ENCODE measurements around the gene UFD1.
"Not testable (repeated sequence)": the region's sequence is repeated elsewhere in the genome, so short reads cannot be mapped to it uniquely, and the experiment has no call there.

Gene UFD1

DNA sequence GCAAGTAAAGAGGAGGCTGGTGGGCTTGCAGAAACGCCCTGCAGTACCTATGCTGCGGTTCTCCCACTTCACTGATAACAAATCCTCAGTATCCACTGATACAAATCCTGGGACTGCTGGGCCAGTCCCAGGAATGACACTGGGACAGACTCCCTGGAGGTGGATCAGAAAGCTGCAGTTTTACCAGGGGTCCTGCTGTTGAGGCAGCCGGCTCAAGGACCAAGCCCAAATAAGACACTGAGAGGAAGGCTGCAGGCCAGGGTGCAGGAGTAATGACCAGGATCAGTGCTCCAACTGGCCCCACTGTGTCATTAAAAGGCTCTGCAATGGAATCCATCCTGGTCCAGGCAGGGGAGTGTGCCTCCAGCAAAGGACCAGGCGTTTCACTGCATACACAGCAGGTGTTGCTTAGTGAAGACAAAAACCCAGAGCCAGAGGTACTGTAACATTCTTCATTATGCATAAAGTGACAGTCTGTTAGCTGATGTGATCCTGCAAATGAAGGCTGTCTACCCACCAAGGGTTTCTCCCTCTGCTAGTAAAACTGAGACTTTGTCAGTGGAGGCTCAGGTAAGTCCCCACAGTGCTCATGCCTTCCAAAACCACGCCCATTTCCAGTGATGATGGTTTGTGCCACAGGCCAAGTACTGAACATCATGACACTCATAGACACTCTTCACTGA, 30.1 kb downstream of the UFD1 start:
- DNase-seq (ENCODE audit: low read depth) = no peak

DNA sequence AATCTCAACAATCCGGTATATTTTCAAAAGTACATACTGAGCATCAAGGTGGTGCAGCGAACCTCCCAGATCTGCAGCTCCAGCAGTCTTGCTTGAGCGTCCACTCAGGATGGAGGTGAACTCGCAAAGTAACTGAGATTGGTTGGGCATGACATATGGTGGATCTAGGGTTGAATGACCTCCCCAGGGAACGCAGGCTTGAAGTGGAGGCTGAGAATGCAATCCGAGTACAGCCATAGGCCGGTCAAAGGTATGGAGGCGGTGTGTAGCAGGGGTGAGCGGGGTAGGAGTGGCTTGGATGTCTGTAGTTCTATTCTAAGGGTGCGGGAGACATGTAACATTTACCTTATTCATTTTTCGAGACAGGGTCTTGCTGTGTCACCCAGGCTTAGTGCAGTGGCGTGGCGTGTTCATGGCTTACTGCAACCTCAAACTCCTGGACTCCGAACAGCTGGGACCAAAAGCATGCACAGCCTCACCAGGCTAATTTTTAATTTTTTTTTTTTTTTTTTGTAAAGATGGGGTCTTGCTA, 30.9 kb downstream of the UFD1 start:
- DNase-seq (ENCODE audit: low read depth) = no peak

- DNase-seq (ENCODE audit: low read depth) = peak; percentile 68
Measured at GRCh38 chr22:19447330-19448075, 31.5 kb downstream of the UFD1 start, which contains the start of gene C22orf39. TSS of gene C22orf39 (minus strand) at chr22:19447711. CDS start at chr22:19447688, 23 bp downstream.

DNA sequence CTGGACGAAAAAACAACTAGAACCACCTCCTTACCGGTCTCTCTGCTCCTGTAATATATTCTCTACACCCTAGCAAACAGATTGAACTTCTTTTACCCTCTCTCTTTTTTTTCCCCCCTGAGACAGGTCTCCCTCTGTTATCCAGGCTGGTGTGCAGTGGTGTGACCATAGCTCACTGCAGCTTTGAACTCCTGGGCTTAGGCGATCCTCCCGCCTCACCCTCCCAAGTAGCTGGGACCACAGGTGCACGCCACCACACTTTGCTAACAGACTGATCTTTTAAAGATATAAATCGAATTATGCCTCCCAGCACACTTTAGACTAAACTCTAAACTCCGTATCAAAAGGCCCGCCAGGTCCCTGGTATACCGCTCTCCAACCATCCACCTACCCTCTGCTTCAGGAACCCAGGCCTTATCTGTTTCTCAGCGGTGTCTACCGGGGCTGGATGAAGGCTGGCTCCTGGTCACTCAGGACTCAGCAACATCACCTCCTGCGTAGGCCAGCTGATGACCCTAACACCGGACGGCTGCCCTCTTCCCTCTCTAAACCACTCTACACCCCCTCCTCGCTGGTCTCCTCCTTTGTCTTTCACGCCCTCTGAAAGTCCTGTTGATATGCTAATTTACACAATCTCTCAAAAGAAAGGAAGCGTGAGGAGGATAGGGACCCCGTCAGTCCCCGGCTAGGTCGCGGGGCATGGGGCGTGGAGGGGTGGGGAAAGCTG, 32.2 kb downstream of the UFD1 start:
- no peak for DNase-seq (ENCODE audit: low read depth)

- not testable (repeated sequence) for DNase-seq (ENCODE audit: low read depth)
Measured at GRCh38 chr22:19445279-19445982, 33.6 kb downstream of the UFD1 start.

GRCh38 chr22:19443544-19444211, 35.3 kb downstream of the UFD1 start:
- no peak for DNase-seq (ENCODE audit: low read depth)

GRCh38 chr22:19442166-19442565, 36.8 kb downstream of the UFD1 start:
- DNase-seq (ENCODE audit: low read depth) = no peak

GRCh38 chr22:19440411-19441195, 38.4 kb downstream of the UFD1 start:
- no peak for DNase-seq (ENCODE audit: low read depth)

GRCh38 chr22:19438298-19438697, 40.7 kb downstream of the UFD1 start:
- no peak for DNase-seq (ENCODE audit: low read depth)

DNA sequence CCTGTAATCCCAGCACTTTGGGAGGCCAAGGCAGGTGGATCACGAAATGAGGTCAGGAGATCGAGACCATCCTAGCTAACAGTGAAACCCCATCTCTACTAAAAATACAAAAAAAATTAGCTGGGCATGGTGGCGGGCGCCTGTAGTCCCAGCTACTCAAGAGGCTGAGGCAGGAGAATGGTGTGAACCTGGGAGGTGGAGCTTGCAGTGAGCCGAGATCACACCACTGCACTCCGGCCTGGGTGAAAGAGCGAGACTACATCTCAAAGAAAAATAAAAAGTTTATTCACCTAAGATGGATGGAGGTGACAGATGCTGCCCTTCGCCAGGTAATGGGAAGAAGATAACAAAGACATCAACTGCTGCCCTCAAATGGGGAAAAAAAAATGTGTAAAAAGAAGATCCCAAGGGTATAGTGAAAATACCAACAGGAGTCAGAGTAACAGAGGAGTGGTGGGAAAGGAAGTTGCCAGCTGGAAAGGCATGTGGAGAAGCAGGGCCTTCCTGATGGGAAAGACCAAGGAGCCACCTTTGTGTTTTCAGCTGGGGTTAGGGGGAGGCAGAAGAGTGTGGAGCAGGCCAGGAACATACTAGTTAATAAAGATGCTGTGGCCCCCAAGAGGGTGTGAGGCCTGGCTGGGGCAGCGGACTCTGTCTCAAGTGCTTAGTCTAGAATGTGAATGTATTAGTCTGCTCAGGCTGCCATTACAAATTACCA, 42.4 kb downstream of the UFD1 start:
- not testable (repeated sequence) for DNase-seq (ENCODE audit: low read depth)

DNA sequence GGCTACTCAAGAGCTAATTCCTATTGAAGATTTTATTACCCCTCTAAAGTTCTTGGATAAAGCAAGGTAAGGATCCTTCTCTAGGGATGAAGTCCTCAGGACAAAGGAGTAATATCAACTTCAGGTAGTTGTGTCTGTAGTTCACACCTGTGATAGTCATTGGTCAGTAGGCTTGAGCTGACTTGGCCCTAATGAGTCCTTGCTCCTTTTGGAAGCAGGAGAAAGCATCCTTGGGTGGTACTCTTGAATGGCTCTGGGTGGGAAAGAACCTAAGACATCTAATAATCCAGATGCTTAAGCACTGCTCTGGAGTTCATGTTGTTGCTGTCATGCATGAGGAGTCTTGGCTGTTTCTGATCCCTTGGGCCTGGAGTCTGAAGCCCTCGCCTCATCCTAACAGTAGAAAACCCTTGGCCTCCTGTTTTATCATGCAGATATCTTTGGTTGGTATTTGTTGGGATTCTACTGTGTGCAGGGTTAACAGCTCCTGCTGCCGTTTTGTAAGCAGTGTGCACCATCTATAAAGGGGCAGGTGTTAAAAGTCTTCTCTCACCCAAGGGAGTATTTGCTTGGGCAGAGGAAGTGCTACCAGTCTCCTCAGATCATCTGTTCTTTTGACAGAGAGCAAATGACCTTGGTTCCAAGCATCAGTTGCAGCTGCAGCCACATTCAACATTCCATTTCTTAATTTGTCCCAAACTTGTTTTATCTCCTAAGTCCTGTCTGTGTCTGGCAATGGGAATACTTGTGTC, 44.0 kb downstream of the UFD1 start:
- DNase-seq (ENCODE audit: low read depth) = no peak

- no peak for DNase-seq (ENCODE audit: low read depth)
Measured at GRCh38 chr22:19434401-19434800, 44.6 kb downstream of the UFD1 start.

GRCh38 chr22:19432133-19432851, 46.7 kb downstream of the UFD1 start, which contains the start of gene MRPL40:
TSS of gene MRPL40 (plus strand) at chr22:19432545. CDS start at chr22:19432555, 10 bp downstream.
- no peak for DNase-seq (ENCODE audit: low read depth)

DNA sequence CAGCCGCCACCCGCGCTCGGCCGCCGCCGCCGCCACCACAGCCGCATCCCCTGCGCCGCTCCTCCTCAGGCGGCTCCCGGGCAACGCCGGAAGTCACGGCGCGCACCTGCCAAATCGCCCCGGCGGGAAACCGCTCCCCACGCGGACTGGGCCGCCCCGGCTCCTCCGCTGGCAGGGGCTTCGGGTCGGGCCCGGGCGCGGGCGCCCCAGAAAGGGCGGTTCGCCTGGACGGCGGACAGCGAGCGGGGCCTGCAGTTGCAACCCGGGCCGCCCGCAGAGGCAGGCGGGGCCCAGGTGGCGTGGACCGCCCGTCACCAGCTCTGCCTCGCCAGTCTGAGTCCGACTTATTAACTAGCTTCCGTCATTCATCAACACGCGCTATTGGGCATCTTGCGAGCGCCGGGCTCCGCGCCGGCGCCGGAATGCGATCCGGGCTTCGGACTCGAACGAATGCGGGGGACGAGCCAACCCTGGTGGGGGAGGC, 47.3 kb downstream of the UFD1 start, which contains the start of gene HIRA:
TSS of gene HIRA (minus strand) at position 85 of the 484 bp plus-strand sequence. CDS start 257 bp downstream, outside the sequence.
- DNase-seq (ENCODE audit: low read depth) = no peak

DNA sequence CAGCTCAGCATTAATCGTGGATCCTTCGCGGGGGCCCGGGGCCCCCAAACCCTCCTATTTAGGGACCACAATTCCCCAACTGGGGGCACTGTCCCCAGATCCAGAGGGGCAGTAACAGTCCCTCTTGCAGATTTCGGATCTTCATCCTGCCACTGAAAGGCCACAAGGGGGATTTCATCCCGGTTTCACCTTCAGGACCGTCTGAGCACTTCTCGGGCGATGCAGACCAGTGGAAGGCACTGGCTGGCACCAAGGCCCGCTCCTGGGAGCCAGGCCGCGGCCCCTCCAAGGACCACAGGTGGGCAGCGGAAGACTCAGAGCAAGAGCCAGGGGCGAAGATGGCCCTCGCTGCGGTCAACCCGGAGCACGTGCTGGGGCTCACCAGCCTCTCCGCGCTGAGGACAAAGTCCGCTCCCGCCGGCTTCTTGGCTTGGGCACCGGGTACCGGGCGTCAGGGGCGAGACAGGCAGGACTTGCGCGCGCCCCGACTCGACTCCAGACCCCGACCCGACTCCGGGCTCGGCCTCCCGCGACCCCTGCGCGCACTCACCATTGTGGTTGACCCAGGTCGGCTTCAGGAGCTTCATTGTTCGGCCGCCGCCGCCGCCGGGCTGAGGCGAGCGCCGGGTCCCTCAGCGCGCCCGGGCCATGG, 48.0 kb downstream of the UFD1 start:
- no peak for DNase-seq (ENCODE audit: low read depth)

DNA sequence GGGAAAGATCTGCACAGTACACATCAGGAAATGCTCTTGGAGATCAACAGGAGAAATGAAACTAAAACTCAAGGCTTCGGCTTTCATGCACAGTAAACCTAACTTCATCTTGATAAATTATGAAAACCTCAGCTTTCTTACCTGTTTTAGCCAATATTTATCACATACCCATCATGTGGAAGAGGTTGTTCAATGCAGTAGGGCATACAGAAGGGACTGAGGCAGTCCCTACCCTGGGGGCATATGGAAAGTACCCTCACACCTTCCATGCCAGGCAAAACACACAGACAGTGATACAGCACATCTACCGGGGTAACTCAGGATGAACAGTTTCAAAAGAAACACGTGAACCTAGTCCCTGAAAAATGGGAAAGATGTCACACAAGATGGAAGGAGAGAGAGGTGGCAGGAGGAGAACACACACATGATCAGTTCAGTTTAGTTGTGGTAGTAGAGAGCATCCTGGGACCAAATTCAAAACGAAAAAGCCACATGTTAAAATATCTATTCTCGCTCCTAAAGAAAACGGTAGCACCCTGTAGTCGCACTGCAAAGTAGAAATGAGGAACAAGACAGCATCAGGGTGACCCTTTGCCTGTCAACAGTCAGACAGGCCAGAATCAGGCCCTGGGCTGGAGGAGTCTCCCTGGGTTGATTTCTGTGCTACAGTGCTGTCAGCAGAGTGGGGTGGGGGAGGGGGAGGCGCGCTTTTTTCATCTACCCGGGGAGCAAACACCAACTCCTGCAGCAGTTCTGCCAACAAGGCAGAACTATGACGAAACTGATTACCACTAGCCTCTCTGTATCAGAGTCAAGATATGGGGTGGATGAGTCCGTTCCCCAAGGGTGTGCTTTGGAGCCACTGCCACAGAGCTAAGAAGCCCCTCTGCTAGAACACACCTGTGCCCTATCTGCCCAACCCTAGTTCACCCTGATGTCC, 48.8 kb downstream of the UFD1 start:
- no peak for DNase-seq (ENCODE audit: low read depth)

DNA sequence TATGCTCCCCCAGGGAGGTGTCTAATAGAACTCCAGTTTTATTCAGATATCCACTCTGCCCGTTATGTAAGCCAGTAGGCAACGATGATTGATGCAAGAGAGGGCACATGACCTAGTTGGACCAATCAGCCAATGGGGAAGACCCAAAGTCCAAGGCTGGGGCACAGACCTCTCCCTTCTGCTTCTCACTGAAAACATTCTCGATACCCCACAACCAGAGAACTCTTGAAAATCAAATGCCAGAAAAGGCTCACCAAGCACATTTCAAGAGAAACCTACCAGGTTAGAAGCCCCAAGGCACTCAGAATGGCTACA, 54.9 kb downstream of the UFD1 start:
- DNase-seq (ENCODE audit: low read depth) = no peak
